Astrocyte (in vitro differentiated cells and primary cell): ENCODE measurements around the gene EDN3. TPM values are rescaled to one million over a fixed set of nuclear protein-coding genes. Genes with fewer than 3 reads are reported as not detected.

ENCODE experiments used
- DNase-seq: peaks from one replicate; pipeline ENCODE4 v3.0.0-alpha.2; 2010; ENCODE audit warnings: low read depth
- FAIRE-seq: peaks from 2 replicates; lab custom pipeline; 2011; peaks lifted over from hg19 to GRCh38; lab: Jason Lieb, UNC
- H2AFZ ChIP-seq: 2 replicates; pipeline ENCODE4 v1.6.0; 2012; ENCODE audit warnings: low read depth, low read length, inconsistent platforms
- H3K27ac ChIP-seq: 2 replicates; pipeline ENCODE4 v1.5.1; 2011; ENCODE audit warnings: low read depth, low read length, inconsistent platforms
- H3K27me3 ChIP-seq: 2 replicates; pipeline ENCODE4 v1.6.0; 2011; ENCODE audit warnings: low read length, inconsistent platforms; ENCODE audit not compliant: insufficient read depth
- H3K36me3 ChIP-seq: 2 replicates; pipeline ENCODE4 v1.5.1; 2011; ENCODE audit warnings: low read length, inconsistent platforms; ENCODE audit not compliant: insufficient read depth
- H3K4me1 ChIP-seq: 2 replicates; pipeline ENCODE4 v1.5.1; 2011; ENCODE audit warnings: low read length, inconsistent platforms; ENCODE audit not compliant: insufficient read depth
- H3K4me2 ChIP-seq: 2 replicates; pipeline ENCODE4 v1.6.0; 2012; ENCODE audit warnings: low read length, inconsistent platforms
- H3K4me3 ChIP-seq: 2 replicates; pipeline ENCODE4 v1.5.1; 2011; ENCODE audit warnings: low read depth, mild to moderate bottlenecking, low read length, inconsistent platforms; ENCODE audit not compliant: insufficient read depth
- H3K79me2 ChIP-seq: 2 replicates; pipeline ENCODE4 v1.6.0; 2012; ENCODE audit warnings: mild to moderate bottlenecking, low read length, inconsistent platforms; ENCODE audit not compliant: insufficient read depth
- H3K9ac ChIP-seq: 2 replicates; pipeline ENCODE4 v1.6.0; 2012; ENCODE audit warnings: mild to moderate bottlenecking, low read length, inconsistent platforms
- H3K9me3 ChIP-seq: 2 replicates; pipeline ENCODE4 v1.5.1; 2012; ENCODE audit warnings: low read depth, mild to moderate bottlenecking, low read length, inconsistent platforms; ENCODE audit not compliant: insufficient read depth
- H4K20me1 ChIP-seq: 2 replicates; pipeline ENCODE4 v1.6.0; 2012; ENCODE audit warnings: low read length, inconsistent platforms; ENCODE audit not compliant: insufficient read depth
- H3K27ac Mint-ChIP-seq: one replicate; pipeline ENCODE4 v1.8.0; 2021; ENCODE audit warnings: mild to moderate bottlenecking, mixed read lengths; ENCODE audit not compliant: unreplicated experiment
- H3K27me3 Mint-ChIP-seq: one replicate; pipeline ENCODE4 v1.8.0; 2021; ENCODE audit warnings: low read depth, mixed read lengths; ENCODE audit not compliant: unreplicated experiment
- H3K36me3 Mint-ChIP-seq: one replicate; pipeline ENCODE4 v1.8.0; 2021; ENCODE audit warnings: low read depth, mixed read lengths; ENCODE audit not compliant: unreplicated experiment
- H3K4me1 Mint-ChIP-seq: one replicate; pipeline ENCODE4 v1.8.0; 2021; ENCODE audit warnings: low read depth, mixed read lengths; ENCODE audit not compliant: unreplicated experiment
- H3K4me3 Mint-ChIP-seq: one replicate; pipeline ENCODE4 v1.8.0; 2021; ENCODE audit warnings: mild to moderate bottlenecking, moderate library complexity, mixed read lengths; ENCODE audit not compliant: unreplicated experiment
- H3K9me3 Mint-ChIP-seq: one replicate; pipeline ENCODE4 v1.8.0; 2021; ENCODE audit warnings: mild to moderate bottlenecking, mixed read lengths; ENCODE audit not compliant: unreplicated experiment
- EZH2 ChIP-seq: IDR thresholded peaks from 2 replicates; pipeline ENCODE4 v1.6.1; 2012; ENCODE audit warnings: mild to moderate bottlenecking, low read length, inconsistent platforms; ENCODE audit not compliant: insufficient read depth
- total RNA-seq: library from RNA; stranded (reverse); gene quantifications from 2 replicates; pipeline ENCODE4 v1.2.1, GENCODE V29; 2021
- TF ChIP-seq, protein P1 (sequence below): IDR thresholded peaks from 2 replicates; pipeline ENCODE4 v1.5.1; 2011; ENCODE audit warnings: low read depth, mild to moderate bottlenecking, inconsistent platforms, low read length, moderate library complexity; ENCODE audit not compliant: insufficient read depth

EDN3 gene
- total RNA-seq, 1 donor from 2014 or later, result not detected

DNA sequence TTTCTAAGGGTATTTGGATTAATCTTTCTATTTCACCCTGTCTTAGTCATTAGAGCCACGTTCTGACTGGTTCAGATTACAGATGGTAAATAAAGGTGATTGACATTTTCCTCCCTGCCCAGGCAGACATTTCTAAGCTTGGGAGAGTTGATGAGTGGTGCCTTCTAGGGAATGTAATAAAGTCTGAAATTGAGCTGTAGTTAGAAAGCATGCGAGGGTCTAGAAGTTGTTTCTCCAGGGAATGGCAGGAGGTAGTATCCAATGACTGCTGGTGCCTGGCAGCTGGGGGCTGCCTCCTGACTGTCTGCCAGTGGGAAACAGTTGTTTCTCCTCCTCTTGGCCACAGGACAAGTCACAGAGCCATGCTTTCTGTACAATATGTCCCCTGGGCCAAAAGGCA is 14.6 kb downstream of the EDN3 start:
- Histone ChIP-seq H4K20me1 (no peaks in the 10 kb centered on the region), H3K4me3 (no peak overlapping the region), H3K27ac (no peak overlapping the region), H3K4me2 (no peak overlapping the region), H3K79me2 (no peaks in the 10 kb centered on the region), H3K36me3 (no peaks in the 10 kb centered on the region), H3K9me3 (peaks cover 5% of the 10 kb centered on the region), H2AFZ (no peak overlapping the region), H3K4me1 (no peaks in the 10 kb centered on the region), H3K27me3 (no peaks in the 10 kb centered on the region), H3K9ac (no peak overlapping the region)
- H3K27ac Mint-ChIP-seq, result no peak overlapping the region
- DNase-seq (no peak), FAIRE-seq (no peak)
- peaks cover 6% of the 10 kb centered on the region for H3K27me3 Mint-ChIP-seq
- TF ChIP-seq, protein P1, sequence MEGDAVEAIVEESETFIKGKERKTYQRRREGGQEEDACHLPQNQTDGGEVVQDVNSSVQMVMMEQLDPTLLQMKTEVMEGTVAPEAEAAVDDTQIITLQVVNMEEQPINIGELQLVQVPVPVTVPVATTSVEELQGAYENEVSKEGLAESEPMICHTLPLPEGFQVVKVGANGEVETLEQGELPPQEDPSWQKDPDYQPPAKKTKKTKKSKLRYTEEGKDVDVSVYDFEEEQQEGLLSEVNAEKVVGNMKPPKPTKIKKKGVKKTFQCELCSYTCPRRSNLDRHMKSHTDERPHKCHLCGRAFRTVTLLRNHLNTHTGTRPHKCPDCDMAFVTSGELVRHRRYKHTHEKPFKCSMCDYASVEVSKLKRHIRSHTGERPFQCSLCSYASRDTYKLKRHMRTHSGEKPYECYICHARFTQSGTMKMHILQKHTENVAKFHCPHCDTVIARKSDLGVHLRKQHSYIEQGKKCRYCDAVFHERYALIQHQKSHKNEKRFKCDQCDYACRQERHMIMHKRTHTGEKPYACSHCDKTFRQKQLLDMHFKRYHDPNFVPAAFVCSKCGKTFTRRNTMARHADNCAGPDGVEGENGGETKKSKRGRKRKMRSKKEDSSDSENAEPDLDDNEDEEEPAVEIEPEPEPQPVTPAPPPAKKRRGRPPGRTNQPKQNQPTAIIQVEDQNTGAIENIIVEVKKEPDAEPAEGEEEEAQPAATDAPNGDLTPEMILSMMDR, result no peak
- TF ChIP-seq EZH2, result no peak
- no peak overlapping the region for H3K4me3 Mint-ChIP-seq
- peaks cover 3% of the 10 kb centered on the region for H3K9me3 Mint-ChIP-seq
- H3K4me1 Mint-ChIP-seq, result no peaks in the 10 kb centered on the region
- H3K36me3 Mint-ChIP-seq, result no peaks in the 10 kb centered on the region

DNA sequence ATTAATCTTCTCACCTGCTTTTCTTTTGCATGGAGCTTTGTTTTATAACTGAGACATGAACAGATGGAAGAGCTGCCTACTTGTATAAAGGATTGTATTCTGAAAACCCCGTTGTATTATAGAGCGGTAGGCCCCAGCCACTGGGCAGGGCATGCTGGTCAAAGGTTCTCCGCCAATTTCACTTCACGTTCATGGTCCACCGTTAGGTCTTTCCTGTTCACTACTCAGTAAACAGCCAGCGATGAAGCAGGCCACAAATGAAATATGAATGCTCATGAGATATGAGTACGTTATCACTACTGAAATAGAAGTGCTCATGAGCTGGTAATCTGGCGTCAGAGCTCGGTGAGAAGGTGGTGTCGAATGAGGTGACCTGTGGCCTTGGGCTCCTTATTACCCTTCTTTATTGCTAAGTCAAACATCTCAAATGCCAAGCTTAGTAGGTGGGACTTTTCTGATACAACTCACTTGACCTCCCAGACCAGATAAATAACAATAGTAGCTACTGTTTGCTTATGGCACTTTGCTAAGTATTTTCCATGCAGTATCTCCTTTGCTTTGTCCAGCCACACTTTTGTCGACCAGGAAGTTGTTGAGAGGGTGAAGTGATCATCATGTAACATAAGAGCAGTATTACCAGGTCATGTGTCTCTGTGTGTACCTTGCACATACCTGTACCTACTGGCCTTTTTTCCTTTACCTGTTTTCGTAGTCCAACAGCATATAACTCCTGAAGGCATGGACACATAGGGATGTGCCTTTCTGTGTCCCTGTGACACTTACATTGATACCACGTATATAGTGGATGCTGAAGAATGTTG is 16.7 kb downstream of the EDN3 start:
- Mint-ChIP-seq H3K4me3 (no peak overlapping the region), H3K36me3 (no peaks in the 10 kb centered on the region), H3K27ac (no peak overlapping the region), H3K9me3 (peaks cover 1% of the 10 kb centered on the region), H3K27me3 (peaks cover 10% of the 10 kb centered on the region), H3K4me1 (no peaks in the 10 kb centered on the region)
- no peaks in the 10 kb centered on the region for H3K36me3 ChIP-seq
- H3K4me3 ChIP-seq, result no peak overlapping the region
- H3K9ac ChIP-seq, result no peak overlapping the region
- no peak for FAIRE-seq
- no peak for DNase-seq
- H3K27ac ChIP-seq, result no peak overlapping the region
- no peak overlapping the region for H3K4me2 ChIP-seq
- H3K79me2 ChIP-seq, result no peaks in the 10 kb centered on the region
- H2AFZ ChIP-seq, result no peak overlapping the region
- no peaks in the 10 kb centered on the region for H4K20me1 ChIP-seq
- TF ChIP-seq, protein P1, result no peak
- no peak for TF ChIP-seq EZH2
- no peaks in the 10 kb centered on the region for H3K27me3 ChIP-seq
- H3K4me1 ChIP-seq, result no peaks in the 10 kb centered on the region
- H3K9me3 ChIP-seq, result peaks cover 5% of the 10 kb centered on the region

DNA sequence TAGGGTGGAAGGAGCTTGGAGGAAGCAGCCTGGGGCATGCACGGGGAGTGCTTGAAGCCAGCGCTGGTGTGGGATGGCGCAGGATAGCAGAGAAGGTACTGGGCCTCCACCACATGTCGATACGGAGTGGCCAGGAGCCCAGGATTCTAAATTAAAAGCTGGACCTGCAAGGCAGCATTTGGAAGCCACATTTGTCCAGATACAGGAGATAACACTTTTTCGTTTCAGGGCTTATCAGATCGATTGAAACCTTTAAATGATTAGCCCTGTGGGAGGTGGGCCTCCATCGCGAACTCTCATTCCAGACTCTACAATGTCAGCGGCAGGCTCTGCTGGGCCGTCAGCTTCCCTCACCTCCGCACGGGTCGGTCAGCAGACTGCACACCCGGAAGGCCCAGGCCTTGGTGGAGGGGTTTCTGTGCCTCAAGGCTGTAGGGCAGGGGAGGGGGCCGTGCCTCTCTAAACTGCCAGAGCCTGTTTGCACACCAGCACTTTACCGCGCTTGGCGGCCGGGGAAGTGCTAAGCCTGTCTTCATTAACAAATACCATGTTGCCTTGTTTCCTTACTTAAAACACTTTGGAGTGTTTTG is 17.9 kb downstream of the EDN3 start:
- Histone ChIP-seq H3K9ac (no peak overlapping the region), H3K4me2 (no peak overlapping the region), H3K27ac (no peak overlapping the region), H3K36me3 (no peaks in the 10 kb centered on the region), H3K79me2 (no peaks in the 10 kb centered on the region), H3K4me1 (no peaks in the 10 kb centered on the region), H3K27me3 (no peaks in the 10 kb centered on the region), H3K4me3 (no peak overlapping the region), H2AFZ (no peak overlapping the region), H3K9me3 (peaks cover 5% of the 10 kb centered on the region), H4K20me1 (no peaks in the 10 kb centered on the region)
- peaks cover 15% of the 10 kb centered on the region for H3K27me3 Mint-ChIP-seq
- H3K27ac Mint-ChIP-seq, result no peak overlapping the region
- H3K4me1 Mint-ChIP-seq, result no peaks in the 10 kb centered on the region
- FAIRE-seq, result no peak
- H3K4me3 Mint-ChIP-seq, result no peak overlapping the region
- H3K9me3 Mint-ChIP-seq, result peaks cover 1% of the 10 kb centered on the region
- TF ChIP-seq, protein P1, result no peak
- no peak for TF ChIP-seq EZH2
- no peaks in the 10 kb centered on the region for H3K36me3 Mint-ChIP-seq
- DNase-seq, result no peak
